CD4-positive, CD25-positive, alpha-beta regulatory T cell (primary cell): ENCODE data around the gene SDK1. TPM values are rescaled to one million over a fixed set of nuclear protein-coding genes. Genes with fewer than 3 reads are reported as not detected.

ENCODE experiments used
- ATAC-seq, 2 donors: fragments of 150-1000 bp; cut with Tn5 transposase; one replicate each; pipeline ENCODE4 v1.10.0; 2021; ENCODE audit warnings: low read depth in 2 of 2, moderate number of reproducible peaks in 2 of 2, moderate library complexity in 1 of 2
- DNase-seq, 3 donors: peaks; one replicate each; pipeline versions ENCODE4 v3.0.0 to v3.0.0-alpha.2; 2012 to 2022; ENCODE audit warnings: mixed read lengths in 1 of 3
- H3K27ac ChIP-seq: one replicate; pipeline ENCODE4 v1.7.0; 2013; ENCODE audit warnings: mild to moderate bottlenecking, low read length; ENCODE audit not compliant: insufficient read depth, poor library complexity, severe bottlenecking
- H3K27me3 ChIP-seq: one replicate; pipeline ENCODE4 v1.7.0; 2013; ENCODE audit warnings: low read length; ENCODE audit not compliant: control insufficient read depth, insufficient read depth
- H3K36me3 ChIP-seq: one replicate; pipeline ENCODE4 v1.7.0; 2013; ENCODE audit warnings: mild to moderate bottlenecking, low read length, moderate library complexity; ENCODE audit not compliant: control insufficient read depth, insufficient read depth
- H3K4me1 ChIP-seq: 2 replicates; pipeline ENCODE4 v1.7.0; 2013; ENCODE audit warnings: mild to moderate bottlenecking, low read length; ENCODE audit not compliant: insufficient read depth, control insufficient read depth, poor library complexity, severe bottlenecking
- H3K4me3 ChIP-seq: one replicate; pipeline ENCODE4 v1.7.0; 2013; ENCODE audit warnings: low read depth, mild to moderate bottlenecking, low read length, moderate library complexity
- H3K9me3 ChIP-seq, 2 experiments: 1 replicate in 1 of 2; 2 replicates in 1 of 2; pipeline ENCODE4 v1.7.0; 2013; ENCODE audit warnings: low read length in 2 of 2, mild to moderate bottlenecking in 1 of 2, moderate library complexity in 1 of 2; ENCODE audit not compliant: control insufficient read depth in 2 of 2
- H3K27ac Mint-ChIP-seq, 3 donors: one replicate each; pipeline ENCODE4 v1.8.0; 2020 to 2022; ENCODE audit warnings: mild to moderate bottlenecking in 3 of 3, mixed read lengths in 3 of 3, moderate library complexity in 2 of 3
- H3K27me3 Mint-ChIP-seq: one replicate; pipeline ENCODE4 v1.8.0; 2022; ENCODE audit warnings: mild to moderate bottlenecking, mixed read lengths
- H3K36me3 Mint-ChIP-seq: one replicate; pipeline ENCODE4 v1.8.0; 2020; ENCODE audit warnings: mixed read lengths
- H3K4me1 Mint-ChIP-seq, 4 donors: one replicate each; pipeline ENCODE4 v1.8.0; 2020 to 2022; ENCODE audit warnings: mixed read lengths in 4 of 4, mild to moderate bottlenecking in 1 of 4
- H3K4me3 Mint-ChIP-seq, 4 donors: one replicate each; pipeline ENCODE4 v1.8.0; 2020 to 2022; ENCODE audit warnings: mild to moderate bottlenecking in 4 of 4, mixed read lengths in 4 of 4, moderate library complexity in 3 of 4
- H3K9me3 Mint-ChIP-seq, 7 donors: one replicate each; pipeline ENCODE4 v1.8.0; 2020 to 2022; ENCODE audit warnings: mixed read lengths in 7 of 7, mild to moderate bottlenecking in 3 of 7, moderate library complexity in 2 of 7
- polyA plus RNA-seq, 4 donors: library from polyadenylated mRNA; unstranded; fragments of 300-500 nt; fragmentation: Illumina TruSeq; gene quantifications; one replicate each; pipeline ENCODE4 v1.2.3, GENCODE V29; 2021
- total RNA-seq: library from RNA; stranded (reverse); gene quantifications from one replicate; pipeline ENCODE4 v1.2.3, GENCODE V29; 2022

Gene SDK1
- total and polyA plus RNA-seq, 5 donors from 2014 or later = 0.47 TPM; not detected in 4

GRCh38 chr7:4273566-4274230, 972.6 kb downstream of the SDK1 start:
- Mint-ChIP-seq H3K27ac (no peak overlapping the region), H3K36me3 (no peaks in the 10 kb centered on the region), H3K27me3 (no peaks in the 10 kb centered on the region), H3K4me1 (no peaks in the 10 kb centered on the region), H3K4me3 (no peak overlapping the region), H3K9me3 (peaks cover 0 to 5% (median 2%) of the 10 kb centered on the region in 7 donors)
- DNase-seq (no peak), ATAC-seq (no peak)
- Histone ChIP-seq H3K9me3 (peaks cover 0 to 3% of the 10 kb centered on the region in 2 experiments), H3K4me1 (no peaks in the 10 kb centered on the region), H3K27me3 (no peaks in the 10 kb centered on the region), H3K36me3 (no peaks in the 10 kb centered on the region), H3K27ac (no peak overlapping the region), H3K4me3 (no peak overlapping the region)

- ATAC-seq (no peak), DNase-seq (no peak)
- Histone ChIP-seq H3K4me1 (no peaks in the 10 kb centered on the region), H3K9me3 (peaks cover 0 to 3% of the 10 kb centered on the region in 2 experiments), H3K36me3 (no peaks in the 10 kb centered on the region), H3K4me3 (no peak overlapping the region), H3K27me3 (no peaks in the 10 kb centered on the region), H3K27ac (no peak overlapping the region)
- H3K27me3 Mint-ChIP-seq = no peaks in the 10 kb centered on the region
- no peak overlapping the region for H3K4me3 Mint-ChIP-seq
- no peaks in the 10 kb centered on the region for H3K4me1 Mint-ChIP-seq
- H3K27ac Mint-ChIP-seq = no peak overlapping the region
- peaks cover 0 to 5% (median 2%) of the 10 kb centered on the region in 7 donors for H3K9me3 Mint-ChIP-seq
- H3K36me3 Mint-ChIP-seq = no peaks in the 10 kb centered on the region
These were observed 973.2 kb downstream of the SDK1 start for GRCh38 chr7:4274286-4274685.

- Mint-ChIP-seq H3K27ac (no peak overlapping the region), H3K4me1 (no peaks in the 10 kb centered on the region), H3K9me3 (peaks cover 0 to 5% (median 2%) of the 10 kb centered on the region in 7 donors), H3K36me3 (no peaks in the 10 kb centered on the region), H3K4me3 (no peak overlapping the region), H3K27me3 (no peaks in the 10 kb centered on the region)
- H3K27me3 ChIP-seq = no peaks in the 10 kb centered on the region
- no peak overlapping the region for H3K4me3 ChIP-seq
- no peaks in the 10 kb centered on the region for H3K4me1 ChIP-seq
- H3K36me3 ChIP-seq = no peaks in the 10 kb centered on the region
- DNase-seq (no peak), ATAC-seq (no peak)
- no peak overlapping the region for H3K27ac ChIP-seq
- H3K9me3 ChIP-seq = no peaks in the 10 kb centered on the region
These were observed 976.9 kb downstream of the SDK1 start for GRCh38 chr7:4277936-4278335.

GRCh38 chr7:4279216-4279615, 978.2 kb downstream of the SDK1 start:
- Mint-ChIP-seq H3K4me1 (no peaks in the 10 kb centered on the region), H3K27ac (no peak overlapping the region), H3K4me3 (no peak overlapping the region), H3K9me3 (peaks cover 0 to 5% (median 2%) of the 10 kb centered on the region in 7 donors), H3K27me3 (no peaks in the 10 kb centered on the region), H3K36me3 (no peaks in the 10 kb centered on the region)
- no peaks in the 10 kb centered on the region for H3K27me3 ChIP-seq
- DNase-seq (no peak), ATAC-seq (no peak)
- no peak overlapping the region for H3K4me3 ChIP-seq
- H3K36me3 ChIP-seq = no peaks in the 10 kb centered on the region
- no peak overlapping the region for H3K27ac ChIP-seq
- H3K9me3 ChIP-seq = no peaks in the 10 kb centered on the region
- no peaks in the 10 kb centered on the region for H3K4me1 ChIP-seq

- Mint-ChIP-seq H3K4me3 (no peak overlapping the region), H3K36me3 (no peaks in the 10 kb centered on the region), H3K27me3 (no peaks in the 10 kb centered on the region), H3K4me1 (no peaks in the 10 kb centered on the region), H3K27ac (no peak overlapping the region), H3K9me3 (peaks cover 0 to 3% (median 0%) of the 10 kb centered on the region in 7 donors)
- Histone ChIP-seq H3K27ac (no peak overlapping the region), H3K4me3 (no peak overlapping the region), H3K27me3 (no peaks in the 10 kb centered on the region), H3K36me3 (no peaks in the 10 kb centered on the region), H3K9me3 (no peaks in the 10 kb centered on the region), H3K4me1 (no peaks in the 10 kb centered on the region)
- DNase-seq (no peak), ATAC-seq (no peak)
These were observed 980.4 kb downstream of the SDK1 start for GRCh38 chr7:4281231-4281993.

- H3K36me3 ChIP-seq = no peaks in the 10 kb centered on the region
- H3K27ac Mint-ChIP-seq = no peak overlapping the region
- ATAC-seq = no peak
- H3K27me3 Mint-ChIP-seq = no peaks in the 10 kb centered on the region
- H3K27me3 ChIP-seq = no peaks in the 10 kb centered on the region
- no peaks in the 10 kb centered on the region for H3K4me1 ChIP-seq
- H3K36me3 Mint-ChIP-seq = no peaks in the 10 kb centered on the region
- no peak for DNase-seq
- H3K9me3 Mint-ChIP-seq = peaks cover 0 to 3% (median 0%) of the 10 kb centered on the region in 7 donors
- H3K4me3 ChIP-seq = no peak overlapping the region
- H3K27ac ChIP-seq = no peak overlapping the region
- H3K9me3 ChIP-seq = no peaks in the 10 kb centered on the region
- H3K4me1 Mint-ChIP-seq = no peaks in the 10 kb centered on the region
- no peak overlapping the region for H3K4me3 Mint-ChIP-seq
These were observed 981.6 kb downstream of the SDK1 start for GRCh38 chr7:4282434-4283223.

GRCh38 chr7:4286351-4286750, 985.3 kb downstream of the SDK1 start:
- Mint-ChIP-seq H3K36me3 (no peaks in the 10 kb centered on the region), H3K27ac (no peak overlapping the region), H3K4me1 (no peaks in the 10 kb centered on the region), H3K4me3 (no peak overlapping the region), H3K27me3 (peaks cover 5% of the 10 kb centered on the region), H3K9me3 (peaks cover 0 to 4% (median 2%) of the 10 kb centered on the region in 7 donors)
- DNase-seq (no peak), ATAC-seq (no peak)
- Histone ChIP-seq H3K27ac (no peak overlapping the region), H3K9me3 (no peaks in the 10 kb centered on the region), H3K36me3 (no peaks in the 10 kb centered on the region), H3K27me3 (no peaks in the 10 kb centered on the region), H3K4me1 (no peaks in the 10 kb centered on the region), H3K4me3 (no peak overlapping the region)
